Activated CD4-positive, alpha-beta T cell treated with anti-CD3 and anti-CD28 coated beads, Interleukin-2, Interleukin-4, amounts not matched to agents 100 ng/mL and 50 ng/mL, durations not matched to agents 16 hours and 8 hours (primary cell): ENCODE results near the gene MB21D2.

Source experiments
- DNase-seq: peaks from one replicate; pipeline ENCODE4 v3.0.0-alpha.2; 2020; ENCODE audit warnings: low spot score

Gene MB21D2

DNA sequence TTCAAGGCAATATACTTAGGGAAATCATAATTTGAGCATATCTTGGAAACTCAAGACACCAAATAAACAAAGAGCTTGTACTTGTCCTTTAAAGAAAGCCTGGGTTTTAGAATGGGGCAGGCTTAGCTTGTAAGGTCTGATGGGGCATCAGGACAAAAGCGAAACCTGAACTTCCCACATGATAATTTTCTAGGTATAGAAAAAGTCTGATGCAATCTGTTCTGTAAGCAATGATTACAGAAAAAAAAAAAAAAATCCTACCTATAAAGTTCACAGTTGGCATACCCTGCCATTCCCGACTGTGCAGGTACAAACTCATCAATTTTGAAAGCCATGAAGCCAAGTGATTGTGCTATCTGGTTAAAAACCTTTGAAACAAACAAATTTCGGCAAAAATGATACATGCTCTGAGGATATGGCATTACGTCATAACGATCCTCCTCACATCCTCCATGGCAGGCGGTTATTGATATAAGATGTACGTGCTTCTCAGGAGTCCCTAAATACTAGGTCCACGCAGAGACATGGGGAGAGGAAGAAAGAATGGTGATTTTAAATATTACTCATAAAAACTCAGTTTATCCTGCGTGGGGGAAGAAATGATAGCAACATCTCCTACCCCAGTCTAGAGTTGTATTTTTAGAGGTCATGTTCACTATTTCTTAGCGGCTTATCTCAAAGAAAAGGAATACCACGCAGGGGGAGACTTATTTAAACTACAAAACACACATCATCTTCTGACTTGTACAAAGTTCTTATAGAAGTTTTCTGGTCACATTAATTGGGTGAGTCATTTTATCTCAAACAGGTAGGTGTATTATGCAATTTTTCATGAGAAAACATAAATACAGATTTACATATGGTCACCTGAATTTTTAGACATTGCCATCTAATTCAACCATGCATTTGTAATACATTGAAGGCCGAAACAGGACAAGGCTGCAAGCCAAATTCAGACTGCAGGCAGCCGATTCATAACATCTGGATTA, 27.0 kb downstream of the MB21D2 start:
- DNase-seq = no peak

DNA sequence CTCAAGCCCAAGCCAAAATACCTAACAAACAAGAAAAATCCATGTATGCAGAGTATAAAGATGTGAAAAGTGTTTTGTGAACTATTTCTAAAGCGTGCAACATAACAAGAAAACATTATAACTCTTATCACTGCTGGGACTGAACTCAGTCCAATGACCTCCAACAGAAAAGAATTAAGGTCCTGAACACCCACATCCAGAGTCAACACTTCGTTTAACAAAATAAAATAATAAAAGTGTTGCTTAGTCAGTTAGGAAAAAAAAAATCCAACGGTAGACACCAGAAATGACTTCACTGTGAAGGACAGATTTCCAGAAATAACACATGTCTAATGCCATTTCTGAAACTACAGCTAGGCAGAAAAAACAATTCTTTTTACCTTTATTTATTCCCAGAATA, 28.0 kb downstream of the MB21D2 start:
- DNase-seq = no peak

DNA sequence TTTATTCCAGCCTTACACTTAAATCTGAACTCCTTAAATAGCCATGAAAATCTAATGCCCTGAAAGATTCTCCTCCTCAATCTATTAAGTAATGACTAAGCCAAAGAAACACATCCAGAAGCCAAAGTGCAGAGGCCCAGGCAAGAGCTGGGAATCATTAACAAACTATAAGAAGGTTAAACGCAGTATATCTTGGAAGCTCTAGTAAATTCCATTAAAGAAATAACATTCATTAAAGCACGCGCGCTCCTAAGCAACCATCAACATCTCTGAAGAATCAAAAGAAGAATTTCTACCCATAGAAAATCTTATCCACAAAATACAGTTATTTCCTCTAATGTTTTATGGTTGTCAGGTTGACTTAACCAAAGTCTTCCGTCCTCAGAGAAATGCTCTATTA, 29.5 kb downstream of the MB21D2 start:
- DNase-seq = no peak

DNA sequence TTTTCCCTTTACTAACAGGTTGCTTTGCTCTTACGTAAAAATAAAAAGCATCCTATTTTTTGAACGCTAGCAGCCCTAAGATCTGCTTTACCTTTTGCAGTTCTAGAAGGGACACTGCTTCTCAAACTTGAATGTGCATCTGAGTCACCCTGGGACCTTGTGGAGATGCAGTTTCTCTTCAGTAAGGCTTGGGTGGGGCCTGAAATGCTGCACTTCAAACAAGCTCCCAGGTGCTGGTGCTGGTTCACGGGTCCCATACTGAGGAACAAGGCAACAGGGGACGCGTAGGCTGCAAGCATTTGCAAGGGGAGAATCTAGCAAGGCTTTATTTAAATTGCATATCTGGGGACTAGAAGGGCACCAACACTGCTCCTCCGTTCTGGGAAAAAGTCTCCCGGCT, 30.0 kb downstream of the MB21D2 start:
- peak; percentile 34 for DNase-seq

DNA sequence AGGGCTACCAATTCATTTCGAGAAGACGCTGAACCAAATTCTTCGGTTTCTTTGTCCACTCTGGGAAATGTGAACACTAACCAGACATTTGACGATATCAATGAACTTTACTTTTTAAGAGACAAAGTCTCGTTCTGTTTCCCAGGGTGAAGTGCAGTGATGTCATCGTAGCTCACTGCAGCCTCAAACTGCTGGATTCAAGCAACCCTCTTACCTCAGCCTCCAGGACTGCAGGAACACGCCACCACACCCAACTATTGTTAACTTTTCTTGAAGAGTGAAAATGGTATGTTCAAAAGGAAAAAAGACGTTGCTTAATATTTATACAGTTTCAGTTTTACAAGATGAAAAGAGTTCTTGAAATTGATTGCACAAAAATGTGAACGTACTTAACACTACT, 30.6 kb downstream of the MB21D2 start:
- DNase-seq = peak; percentile 60

DNA sequence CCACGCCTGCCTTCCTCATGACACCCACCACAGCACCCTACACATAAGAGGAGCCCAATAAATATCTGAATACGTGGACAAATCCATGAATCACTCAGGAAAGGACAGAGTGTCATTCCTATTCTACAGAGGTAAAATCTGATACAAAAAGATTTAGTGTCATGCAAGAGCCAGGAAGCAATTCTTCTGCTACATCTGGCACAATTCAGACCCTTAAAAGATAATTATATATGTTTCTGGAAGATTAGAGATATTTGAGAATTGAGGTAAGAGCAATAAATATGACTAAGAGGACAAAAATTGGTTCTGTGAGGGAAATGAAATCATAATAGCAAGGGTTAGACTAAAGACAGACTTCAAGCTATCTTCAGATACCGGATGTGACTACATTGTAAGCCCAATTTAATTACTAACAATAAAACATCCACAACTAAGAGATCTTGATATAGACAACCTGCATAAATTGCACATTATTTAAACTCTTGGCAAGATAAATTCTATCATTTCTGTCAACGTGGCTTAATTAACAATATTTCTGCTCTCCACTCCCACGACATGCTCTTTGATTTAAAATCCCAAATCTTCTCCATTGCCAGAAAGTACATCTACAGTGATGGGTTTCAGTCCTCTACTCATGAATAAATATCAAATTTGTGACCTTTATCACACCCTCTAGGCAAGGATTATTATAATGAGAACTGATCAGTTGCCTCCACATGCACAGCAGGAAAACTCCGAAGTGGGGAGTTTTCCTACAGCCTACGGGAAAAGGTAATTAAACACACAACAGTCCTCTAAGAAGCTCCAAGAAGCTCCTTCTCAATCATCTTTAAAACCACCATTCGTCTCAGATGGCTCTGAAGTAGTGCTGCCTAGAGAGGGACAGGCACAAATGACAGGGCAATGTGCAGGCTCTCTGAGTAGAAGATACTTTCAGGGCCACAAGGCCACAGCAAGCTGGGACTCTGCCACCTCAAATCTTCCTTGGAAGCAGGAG, 32.6 kb downstream of the MB21D2 start:
- no peak for DNase-seq

DNA sequence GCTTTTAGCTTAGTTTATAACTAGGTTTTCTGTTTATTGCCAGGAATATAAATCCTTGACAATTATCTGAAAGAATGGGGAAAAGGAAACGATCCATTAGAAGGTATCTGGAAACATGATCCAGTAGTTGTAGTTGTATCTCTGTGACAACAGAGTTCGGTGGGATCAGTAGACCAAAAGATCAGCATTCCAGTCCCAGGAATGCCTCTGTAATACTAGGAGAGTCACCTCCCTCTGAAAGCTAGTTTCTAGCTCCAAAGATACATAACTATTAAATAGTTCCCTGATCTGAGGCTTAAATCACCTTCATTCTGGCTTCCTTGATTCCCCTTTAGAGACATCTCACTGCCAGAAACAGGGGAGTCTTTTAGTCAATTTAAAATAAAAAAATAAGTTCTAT, 34.1 kb downstream of the MB21D2 start:
- no peak for DNase-seq

DNA sequence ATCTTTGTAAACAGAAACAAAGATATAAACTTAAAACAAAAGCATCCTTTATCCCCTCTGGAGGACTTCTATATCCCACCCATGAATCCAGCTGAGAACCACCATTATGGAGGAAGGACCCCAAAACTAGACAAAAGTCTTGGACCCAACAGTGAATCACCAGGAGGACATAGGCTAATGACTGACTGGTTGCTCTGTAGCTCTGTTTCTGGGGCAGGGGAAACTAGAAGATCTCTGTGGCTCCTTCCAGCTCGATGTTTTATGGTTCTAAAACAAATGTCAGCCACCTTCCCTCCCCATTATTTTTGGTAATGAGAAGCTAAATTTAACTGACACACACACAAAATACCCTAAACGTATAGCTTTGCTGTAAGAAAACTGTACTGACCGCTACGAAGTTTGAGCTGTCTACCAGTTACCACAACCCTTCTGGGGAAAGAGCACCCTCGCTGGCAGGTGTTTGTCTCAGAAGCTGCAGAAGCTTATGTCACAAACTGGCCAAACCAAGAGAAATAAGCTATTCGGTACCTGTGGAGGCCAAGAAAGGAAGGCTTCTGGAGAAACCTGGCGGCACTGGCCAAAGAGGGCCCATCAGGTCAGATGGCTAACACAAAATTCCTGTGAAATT, 36.4 kb downstream of the MB21D2 start:
- no peak for DNase-seq

DNA sequence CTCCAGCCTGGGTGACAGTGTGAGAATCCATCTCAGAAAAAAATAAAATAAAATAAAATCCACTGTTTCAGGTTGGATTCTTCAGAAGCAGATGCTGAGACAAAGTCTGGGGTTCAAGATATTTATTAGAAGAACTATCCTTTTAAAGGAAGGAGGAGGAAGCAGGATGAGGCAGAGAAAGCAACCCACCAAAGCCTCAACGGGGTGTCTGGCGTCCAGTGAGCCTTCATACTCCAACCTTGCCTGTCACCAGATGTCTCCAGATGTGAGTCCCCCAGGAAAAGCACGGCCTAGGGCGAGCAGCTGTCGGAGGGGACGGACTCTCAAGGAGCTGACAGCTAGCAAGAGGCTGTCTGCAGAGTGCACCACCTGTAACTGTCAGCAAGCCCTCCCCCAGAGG, 37.3 kb downstream of the MB21D2 start:
- DNase-seq = no peak

DNA sequence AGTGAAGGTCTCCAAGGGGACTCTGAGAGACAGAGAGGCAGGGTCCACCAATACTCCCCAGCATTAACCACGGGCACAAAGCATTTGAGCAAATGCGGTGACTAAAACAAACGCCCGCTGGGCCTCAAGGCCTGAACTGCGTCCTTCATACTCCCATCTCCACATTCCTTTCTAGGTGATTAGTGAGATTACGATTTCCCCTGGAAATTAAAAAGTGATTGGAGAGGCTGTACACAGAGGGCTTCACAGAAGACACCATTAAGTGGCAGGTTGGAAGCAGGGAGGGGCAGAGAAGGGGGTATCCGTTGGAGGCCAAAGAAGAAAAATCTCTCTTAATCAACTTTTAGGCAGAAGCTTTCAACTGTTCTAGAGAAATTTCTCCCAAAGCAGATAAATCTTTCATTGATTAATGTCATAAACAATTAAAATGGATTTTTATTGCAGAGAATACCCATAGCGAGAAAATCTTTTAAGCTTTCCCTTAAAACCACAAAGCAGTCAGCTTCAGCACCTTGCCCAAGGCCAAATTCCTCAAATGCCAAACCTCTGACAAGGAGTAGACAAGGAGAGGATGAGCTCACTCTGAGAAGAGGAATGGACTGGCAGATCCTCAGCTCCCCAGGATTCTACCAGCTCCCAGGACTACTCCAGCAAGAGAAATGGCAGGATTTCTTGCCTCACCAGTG, 38.2 kb downstream of the MB21D2 start:
- DNase-seq = no peak

DNA sequence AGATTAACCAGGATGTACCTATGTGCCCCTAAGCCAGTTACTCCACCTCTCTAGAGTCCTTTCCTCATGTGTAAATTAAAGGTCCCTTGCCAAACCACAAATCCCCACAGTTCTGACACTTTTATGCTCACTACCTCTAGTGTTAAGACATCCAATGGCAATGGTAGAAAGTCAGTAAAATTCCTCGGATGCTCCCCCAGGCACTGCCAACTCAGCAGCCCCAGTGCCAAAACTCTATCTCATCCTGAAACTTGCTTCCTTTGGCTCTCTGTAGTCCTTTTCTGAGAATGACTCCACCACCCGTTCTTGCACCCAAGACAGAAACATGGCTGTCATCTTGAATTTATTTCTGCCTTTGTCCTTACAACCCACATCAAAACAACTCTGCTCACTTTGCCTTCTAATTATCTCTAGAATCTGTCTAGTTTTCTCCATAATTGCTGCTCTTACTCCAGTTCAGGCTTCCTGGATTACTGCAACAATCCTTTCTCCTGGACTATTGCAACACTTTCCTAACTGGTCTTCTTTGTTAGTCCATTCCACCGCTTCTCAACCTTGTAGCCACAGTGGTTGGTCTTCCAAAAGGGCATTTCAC, 41.6 kb downstream of the MB21D2 start:
- DNase-seq = no peak

DNA sequence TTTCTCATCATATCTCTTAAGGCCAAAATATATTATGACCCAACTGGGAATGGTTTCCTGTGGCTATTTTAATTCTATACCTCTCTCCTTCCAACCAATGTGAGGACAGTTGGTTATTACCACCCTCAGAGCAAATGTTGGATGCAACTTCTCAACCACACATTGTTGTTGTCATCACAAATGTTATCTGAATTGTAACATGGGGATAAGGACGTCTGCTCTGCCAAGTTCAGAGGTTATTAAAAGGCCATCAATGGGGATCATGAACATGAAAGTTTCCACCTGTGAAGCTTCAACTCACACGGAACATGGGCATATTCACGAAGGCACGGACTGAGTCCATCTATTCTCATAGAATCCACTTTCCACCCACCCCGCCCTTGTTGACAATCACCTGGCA, 46.8 kb downstream of the MB21D2 start:
- no peak for DNase-seq

DNA sequence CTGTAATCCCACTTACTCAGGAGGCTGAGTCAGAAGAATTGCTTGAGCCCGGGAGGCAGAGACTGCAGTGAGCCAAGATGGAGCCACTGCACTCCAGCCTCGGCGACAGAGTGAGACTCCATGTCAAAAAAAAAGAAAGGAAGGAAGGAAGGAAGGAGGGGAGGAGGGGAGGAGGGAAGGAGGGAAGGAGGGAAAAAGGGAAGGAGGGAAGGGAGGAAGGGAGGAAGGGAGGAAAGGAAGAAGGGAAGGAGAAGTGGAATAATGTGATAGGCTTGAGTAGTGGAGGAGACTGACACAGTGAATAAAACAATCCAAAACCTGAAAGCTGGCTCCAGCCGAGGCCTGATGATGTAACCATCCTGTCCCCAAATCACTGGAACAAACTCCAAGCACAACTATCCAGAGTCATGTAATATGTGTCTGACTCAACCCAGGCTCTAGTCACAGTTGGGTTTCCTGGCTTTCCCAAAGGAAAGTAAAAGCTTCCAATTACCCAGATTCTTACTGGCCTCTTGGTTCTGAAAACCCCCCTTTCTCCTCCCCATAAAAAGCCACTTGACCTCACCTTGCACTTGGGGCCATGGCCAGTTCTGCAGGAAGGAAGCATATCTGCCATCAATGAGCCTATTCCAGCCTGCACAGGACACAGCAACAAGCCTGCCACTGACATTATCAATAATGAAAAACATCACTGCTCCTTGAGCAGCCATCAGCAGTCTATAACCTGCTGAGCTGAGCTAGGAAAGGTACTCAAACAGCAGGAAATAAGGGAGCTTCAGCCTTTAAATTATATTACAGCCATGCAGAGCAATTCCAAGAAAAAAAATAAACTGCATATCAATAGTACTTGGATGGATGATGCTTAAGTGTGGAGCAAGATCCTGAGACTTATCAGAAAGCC, 48.3 kb downstream of the MB21D2 start:
- DNase-seq = no peak

DNA sequence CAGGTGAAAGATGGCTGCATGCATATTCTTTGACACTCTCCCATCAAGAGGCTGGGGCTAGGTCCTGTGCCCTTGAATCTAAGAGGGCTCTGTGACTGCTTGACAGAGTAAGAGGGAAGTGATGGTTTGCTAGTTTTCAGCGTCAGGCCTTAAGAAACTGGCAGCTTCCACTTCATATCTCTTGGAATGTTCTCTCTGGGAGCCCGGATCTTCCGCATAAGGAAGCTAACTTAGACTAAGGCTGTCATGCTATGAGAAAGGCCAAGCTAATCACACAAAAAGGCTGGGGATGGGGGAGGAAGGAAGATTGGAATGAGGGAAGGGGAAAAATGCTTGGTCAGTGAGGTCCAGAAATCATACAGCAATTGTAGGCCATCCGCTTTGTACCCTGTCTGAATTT, 50.0 kb downstream of the MB21D2 start:
- no peak for DNase-seq

DNA sequence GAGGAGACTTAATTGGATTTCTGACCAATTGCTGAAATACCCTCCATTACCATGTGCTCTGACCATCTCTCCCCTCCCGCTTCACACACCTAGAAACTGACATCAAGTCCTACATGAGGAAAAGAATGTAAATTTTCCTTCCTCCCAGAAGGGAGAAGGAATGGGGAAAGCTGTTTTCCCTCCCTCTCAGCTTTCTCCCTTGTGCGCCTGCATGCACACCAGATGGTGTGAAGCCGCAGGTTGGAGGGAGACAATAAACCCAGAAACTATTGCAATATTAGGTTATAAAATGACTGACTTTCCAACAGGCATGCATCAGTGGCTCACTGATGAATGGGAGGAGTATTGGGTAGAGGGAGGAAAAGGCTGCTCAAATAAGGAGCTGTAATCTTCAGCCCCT, 50.9 kb downstream of the MB21D2 start:
- no peak for DNase-seq

DNA sequence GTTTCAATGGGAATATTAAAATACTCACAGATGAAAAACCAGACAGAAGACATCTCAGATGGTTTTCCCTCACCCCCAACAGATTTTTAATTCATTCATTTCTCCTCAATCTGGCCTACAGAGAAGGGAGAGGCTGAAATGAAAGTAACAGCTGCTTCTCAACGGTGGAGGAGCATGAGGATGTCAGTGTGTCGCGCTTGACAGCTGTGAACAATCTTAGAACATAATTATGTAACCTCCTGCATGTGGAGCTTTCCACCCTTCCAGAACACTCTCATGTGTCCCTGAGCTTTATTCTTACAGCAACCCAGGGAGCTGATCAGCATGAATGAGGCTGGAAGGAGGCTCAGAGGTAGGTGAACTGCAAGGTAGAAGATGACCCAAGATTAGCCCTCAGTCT, 52.7 kb downstream of the MB21D2 start:
- no peak for DNase-seq

DNA sequence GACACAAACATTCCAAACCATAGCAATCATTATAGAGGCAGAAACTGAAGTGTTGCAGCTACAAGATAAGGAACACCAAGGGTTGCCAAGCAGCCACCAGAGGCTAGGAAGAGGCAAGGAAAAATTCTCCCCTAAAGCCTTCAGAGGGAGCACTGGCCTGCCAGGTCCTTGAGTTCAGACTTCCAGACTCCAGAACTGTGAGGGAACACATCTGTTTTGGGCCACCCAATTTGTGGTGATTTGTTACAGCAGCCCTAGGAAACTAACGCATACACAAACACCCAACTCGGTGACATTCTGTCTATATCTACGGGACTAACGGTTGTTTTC, 54.6 kb downstream of the MB21D2 start:
- DNase-seq = no peak

DNA sequence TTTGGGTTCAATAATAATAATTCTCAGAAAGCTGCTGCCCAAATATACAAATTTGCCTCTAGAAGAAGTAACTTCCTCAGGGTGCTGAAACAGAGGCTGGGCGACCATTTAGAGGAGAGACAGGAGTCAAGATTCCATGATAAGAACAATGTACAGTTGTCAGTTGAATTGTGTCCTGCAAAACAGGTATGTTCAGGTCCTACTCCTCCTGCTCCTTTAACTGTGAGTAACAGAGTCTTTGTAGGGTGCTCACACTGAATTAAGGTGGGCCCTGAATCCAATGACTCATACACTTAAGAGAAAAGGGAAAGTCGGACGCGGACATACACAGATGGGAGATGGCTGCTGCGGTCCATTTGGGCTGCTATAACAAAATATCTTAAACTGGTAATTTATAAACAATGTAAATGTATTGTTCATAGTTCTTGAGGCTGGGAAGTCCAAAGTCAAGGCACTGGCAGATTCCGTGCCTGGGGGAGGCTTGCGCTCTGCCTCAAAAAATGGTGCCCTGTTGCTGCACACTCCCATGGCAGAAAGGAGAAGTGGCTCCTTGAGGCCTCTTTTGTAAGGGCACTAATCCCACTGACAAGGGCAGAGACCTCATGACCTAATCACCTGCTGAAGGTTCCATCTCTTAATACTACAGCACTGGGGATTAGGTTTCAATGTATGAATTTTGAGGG, 55.1 kb downstream of the MB21D2 start:
- DNase-seq = no peak

DNA sequence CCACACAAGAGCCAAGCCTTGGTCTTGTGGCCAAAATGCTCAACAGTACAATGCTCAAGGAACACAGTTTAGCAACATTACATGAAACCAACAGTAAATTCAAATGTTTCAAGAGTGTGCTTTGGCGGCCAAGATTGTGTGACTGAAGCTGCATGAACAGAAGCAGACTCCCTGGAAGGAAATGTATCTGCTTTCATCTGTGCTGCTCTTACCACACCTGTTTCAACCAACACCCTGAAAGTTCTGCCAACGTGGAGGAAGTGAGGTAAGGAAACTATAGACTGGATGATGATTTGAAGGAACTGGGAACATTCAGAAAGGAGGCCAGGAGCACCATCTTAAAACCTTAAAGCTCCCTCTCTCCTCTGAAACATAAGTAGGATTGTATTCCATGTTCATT, 55.7 kb downstream of the MB21D2 start:
- no peak for DNase-seq

DNA sequence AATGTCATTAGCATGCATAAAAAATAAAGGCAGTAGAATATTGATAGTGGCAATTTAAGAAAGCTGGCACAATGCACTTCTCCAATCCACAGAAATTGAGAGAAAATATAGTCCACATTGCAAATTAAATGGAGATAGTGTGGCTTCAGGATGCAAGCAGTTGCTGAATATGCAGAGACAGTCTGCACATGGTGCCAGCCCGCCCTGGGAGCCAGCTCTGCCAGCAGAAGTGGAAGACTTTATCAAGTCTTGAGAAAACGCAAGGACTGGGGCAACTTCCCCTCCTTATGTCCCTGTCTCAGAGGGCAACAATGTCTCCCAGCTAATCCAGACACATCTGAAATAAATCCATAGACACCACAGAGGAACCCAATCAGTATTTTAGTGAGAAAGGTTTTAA, 57.2 kb downstream of the MB21D2 start:
- DNase-seq = no peak
